GM06990 (cell line): ENCODE measurements around the gene DNAJC30.
A peak's percentile ranks its signal among the peaks of the same experiment; 100 is the strongest.

Source experiments
- DNase-seq: peaks from one replicate; pipeline ENCODE4 v3.0.0-alpha.2; 2011; ENCODE audit not compliant: insufficient read length; ENCODE audit errors: extremely low read depth
- H3K27me3 ChIP-seq: replicated peaks from 2 replicates; pipeline ENCODE4 v1.6.0; 2011; ENCODE audit warnings: low read length; ENCODE audit not compliant: control insufficient read depth, insufficient read depth
- H3K36me3 ChIP-seq: 2 replicates; pipeline ENCODE4 v1.5.1; 2011; ENCODE audit warnings: low read length; ENCODE audit not compliant: control insufficient read depth, insufficient read depth
- H3K4me3 ChIP-seq: replicated peaks from 2 replicates; pipeline ENCODE4 v1.5.1; 2011; ENCODE audit warnings: low read depth, mild to moderate bottlenecking, control low read depth, low read length
- TF ChIP-seq, protein P1 (sequence below): IDR thresholded peaks from 2 replicates; pipeline ENCODE4 v1.5.1; 2011; ENCODE audit warnings: low read length, control low read depth, mild to moderate bottlenecking, inconsistent platforms; ENCODE audit not compliant: insufficient read depth, poor library complexity, severe bottlenecking

DNAJC30 gene

GRCh38 chr7:73718905-73719805 is 35.9 kb upstream of the DNAJC30 start, which contains the start of gene STX1A:
Gene STX1A, minus strand, starts transcription at chr7:73719669. Its CDS starts 38 bp downstream, at chr7:73719631.
- no peaks in the 10 kb centered on the region; the same call in 1 of the 2 replicates for H3K36me3 ChIP-seq
- TF ChIP-seq, protein P1, sequence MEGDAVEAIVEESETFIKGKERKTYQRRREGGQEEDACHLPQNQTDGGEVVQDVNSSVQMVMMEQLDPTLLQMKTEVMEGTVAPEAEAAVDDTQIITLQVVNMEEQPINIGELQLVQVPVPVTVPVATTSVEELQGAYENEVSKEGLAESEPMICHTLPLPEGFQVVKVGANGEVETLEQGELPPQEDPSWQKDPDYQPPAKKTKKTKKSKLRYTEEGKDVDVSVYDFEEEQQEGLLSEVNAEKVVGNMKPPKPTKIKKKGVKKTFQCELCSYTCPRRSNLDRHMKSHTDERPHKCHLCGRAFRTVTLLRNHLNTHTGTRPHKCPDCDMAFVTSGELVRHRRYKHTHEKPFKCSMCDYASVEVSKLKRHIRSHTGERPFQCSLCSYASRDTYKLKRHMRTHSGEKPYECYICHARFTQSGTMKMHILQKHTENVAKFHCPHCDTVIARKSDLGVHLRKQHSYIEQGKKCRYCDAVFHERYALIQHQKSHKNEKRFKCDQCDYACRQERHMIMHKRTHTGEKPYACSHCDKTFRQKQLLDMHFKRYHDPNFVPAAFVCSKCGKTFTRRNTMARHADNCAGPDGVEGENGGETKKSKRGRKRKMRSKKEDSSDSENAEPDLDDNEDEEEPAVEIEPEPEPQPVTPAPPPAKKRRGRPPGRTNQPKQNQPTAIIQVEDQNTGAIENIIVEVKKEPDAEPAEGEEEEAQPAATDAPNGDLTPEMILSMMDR, result no peak
- DNase-seq, result peak; percentile 76
- no peaks in the 10 kb centered on the region for H3K27me3 ChIP-seq
- H3K4me3 ChIP-seq, result peak within 1 kb of the TSS; percentile 74

- no peaks in the 10 kb centered on the region for H3K27me3 ChIP-seq
These were observed 35.2 kb upstream of the DNAJC30 start for GRCh38 chr7:73718438-73718881.

DNA sequence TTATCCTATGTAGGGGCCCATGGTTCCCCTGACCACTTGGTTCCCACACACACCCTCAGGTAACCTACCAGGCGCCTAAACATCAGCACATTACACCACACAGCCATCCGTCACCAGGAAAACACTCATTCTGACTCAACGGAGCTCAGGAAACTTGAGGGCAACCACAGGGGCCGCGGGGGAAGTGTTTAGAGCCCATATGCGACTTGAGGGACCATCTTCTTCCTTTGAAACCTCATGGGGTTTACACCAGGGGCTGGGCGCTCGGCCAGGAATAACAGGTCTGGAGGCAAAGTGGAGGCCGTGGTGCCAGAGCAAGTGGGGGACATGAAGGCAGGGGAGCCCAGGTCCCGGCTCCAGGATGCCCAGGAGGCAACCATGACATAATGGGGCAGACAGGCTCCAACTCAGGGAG is 34.7 kb upstream of the DNAJC30 start:
- H3K36me3 ChIP-seq, result no peaks in the 10 kb centered on the region; the same call in 1 of the 2 replicates
- TF ChIP-seq, protein P1, result no peak
- no peak for DNase-seq
- no peaks in the 10 kb centered on the region for H3K27me3 ChIP-seq
- H3K4me3 ChIP-seq, result peak overlapping the region; percentile 74

More at GRCh38 chr7:73718438-73718881, 35.2 kb upstream of the DNAJC30 start:
- H3K36me3 ChIP-seq, result no peaks in the 10 kb centered on the region; the same call in 1 of the 2 replicates
- TF ChIP-seq, protein P1, result no peak
- H3K4me3 ChIP-seq, result peak overlapping the region; percentile 74
- DNase-seq, result no peak

- TF ChIP-seq, protein P1, result no peak
- DNase-seq, result no peak
- no peaks in the 10 kb centered on the region for H3K27me3 ChIP-seq
- H3K36me3 ChIP-seq, result no peaks in the 10 kb centered on the region; the same call in 1 of the 2 replicates
- no peak overlapping the region for H3K4me3 ChIP-seq
These were observed 34.0 kb upstream of the DNAJC30 start for GRCh38 chr7:73717025-73717807.

DNA sequence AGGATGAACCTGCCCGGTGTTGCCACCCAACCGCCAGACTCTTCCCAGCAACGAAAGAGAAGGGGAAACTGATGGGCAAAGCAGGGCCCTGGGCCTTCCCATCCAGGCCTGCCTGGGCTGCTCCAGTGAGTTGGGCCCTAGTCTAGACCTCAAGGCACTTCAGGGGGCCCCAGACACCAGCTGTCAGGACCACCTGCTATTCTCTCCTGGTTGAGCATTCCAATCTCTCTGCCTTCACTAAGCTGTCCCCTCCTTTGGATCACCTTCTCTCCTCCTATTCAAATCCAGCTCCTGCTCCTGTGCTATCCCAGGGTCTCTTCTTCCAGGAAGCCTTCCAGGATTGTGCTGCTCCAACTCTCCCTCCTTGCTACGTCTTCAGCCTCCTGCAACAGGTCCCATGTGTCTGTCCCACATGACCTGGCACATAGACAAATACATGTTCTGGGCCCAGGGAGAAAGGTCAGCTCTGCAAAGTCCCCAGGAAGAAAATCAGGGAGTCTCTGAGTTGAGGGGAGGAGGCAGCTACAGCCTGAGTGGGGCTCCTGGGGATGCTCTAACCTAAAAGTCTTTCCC is 33.2 kb upstream of the DNAJC30 start:
- H3K27me3 ChIP-seq, result no peaks in the 10 kb centered on the region
- DNase-seq, result no peak
- no peak overlapping the region for H3K4me3 ChIP-seq
- TF ChIP-seq, protein P1, result no peak
- H3K36me3 ChIP-seq, result no peaks in the 10 kb centered on the region; the same call in 1 of the 2 replicates
